ENCODE measurements around the gene ING5.

DNA sequence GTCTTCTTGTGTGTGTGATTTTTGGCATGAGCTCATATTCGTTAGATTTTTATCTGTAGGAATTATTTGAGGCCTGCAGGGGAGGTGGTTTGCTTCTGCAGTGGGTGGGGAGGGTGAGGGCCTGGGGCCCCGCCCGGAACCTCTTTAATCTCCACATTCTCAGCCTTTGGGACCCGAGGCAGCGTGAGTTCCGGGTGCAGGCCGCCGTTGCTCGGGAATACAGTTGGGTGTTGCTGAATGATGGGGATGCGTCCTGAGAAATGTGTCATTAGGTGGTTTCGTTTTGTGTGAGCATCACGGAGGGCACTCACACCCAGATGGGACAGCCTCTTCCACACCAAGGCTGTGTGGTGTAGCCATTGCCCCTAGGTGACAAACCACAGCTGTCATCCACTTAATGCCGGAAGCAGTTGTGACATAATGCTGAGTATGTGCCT is 61.1 kb downstream of the ING5 start:
- TF ChIP-seq, protein P1, sequence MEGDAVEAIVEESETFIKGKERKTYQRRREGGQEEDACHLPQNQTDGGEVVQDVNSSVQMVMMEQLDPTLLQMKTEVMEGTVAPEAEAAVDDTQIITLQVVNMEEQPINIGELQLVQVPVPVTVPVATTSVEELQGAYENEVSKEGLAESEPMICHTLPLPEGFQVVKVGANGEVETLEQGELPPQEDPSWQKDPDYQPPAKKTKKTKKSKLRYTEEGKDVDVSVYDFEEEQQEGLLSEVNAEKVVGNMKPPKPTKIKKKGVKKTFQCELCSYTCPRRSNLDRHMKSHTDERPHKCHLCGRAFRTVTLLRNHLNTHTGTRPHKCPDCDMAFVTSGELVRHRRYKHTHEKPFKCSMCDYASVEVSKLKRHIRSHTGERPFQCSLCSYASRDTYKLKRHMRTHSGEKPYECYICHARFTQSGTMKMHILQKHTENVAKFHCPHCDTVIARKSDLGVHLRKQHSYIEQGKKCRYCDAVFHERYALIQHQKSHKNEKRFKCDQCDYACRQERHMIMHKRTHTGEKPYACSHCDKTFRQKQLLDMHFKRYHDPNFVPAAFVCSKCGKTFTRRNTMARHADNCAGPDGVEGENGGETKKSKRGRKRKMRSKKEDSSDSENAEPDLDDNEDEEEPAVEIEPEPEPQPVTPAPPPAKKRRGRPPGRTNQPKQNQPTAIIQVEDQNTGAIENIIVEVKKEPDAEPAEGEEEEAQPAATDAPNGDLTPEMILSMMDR (IDR thresholded peaks at IDR 0.05 in 8 of 11, conservative IDR thresholded peaks at IDR 0.05 in 3 of 11): no peak
- no peak for TF ChIP-seq POLR2A (IDR thresholded peaks at IDR 0.05)
- TF ChIP-seq POLR2AphosphoS5 (IDR thresholded peaks at IDR 0.05): peak in 2 of 3 donors; percentile 24 to 60

Data from spleen (tissue), 7 donors.